DMS114 treated with DMSO at 0.1 percent for 48 hours (cell line): Measurements from ENCODE around the gene REV1.
"Not testable (repeated sequence)": the region's sequence is repeated elsewhere in the genome, so short reads cannot be mapped to it uniquely, and the experiment has no call there.

ENCODE experiments used
- DNase-seq: peaks from one replicate; lab custom pipeline; 2025; ENCODE audit not compliant: unreplicated experiment; lab: John Stamatoyannopoulos, UW

Gene REV1

DNA sequence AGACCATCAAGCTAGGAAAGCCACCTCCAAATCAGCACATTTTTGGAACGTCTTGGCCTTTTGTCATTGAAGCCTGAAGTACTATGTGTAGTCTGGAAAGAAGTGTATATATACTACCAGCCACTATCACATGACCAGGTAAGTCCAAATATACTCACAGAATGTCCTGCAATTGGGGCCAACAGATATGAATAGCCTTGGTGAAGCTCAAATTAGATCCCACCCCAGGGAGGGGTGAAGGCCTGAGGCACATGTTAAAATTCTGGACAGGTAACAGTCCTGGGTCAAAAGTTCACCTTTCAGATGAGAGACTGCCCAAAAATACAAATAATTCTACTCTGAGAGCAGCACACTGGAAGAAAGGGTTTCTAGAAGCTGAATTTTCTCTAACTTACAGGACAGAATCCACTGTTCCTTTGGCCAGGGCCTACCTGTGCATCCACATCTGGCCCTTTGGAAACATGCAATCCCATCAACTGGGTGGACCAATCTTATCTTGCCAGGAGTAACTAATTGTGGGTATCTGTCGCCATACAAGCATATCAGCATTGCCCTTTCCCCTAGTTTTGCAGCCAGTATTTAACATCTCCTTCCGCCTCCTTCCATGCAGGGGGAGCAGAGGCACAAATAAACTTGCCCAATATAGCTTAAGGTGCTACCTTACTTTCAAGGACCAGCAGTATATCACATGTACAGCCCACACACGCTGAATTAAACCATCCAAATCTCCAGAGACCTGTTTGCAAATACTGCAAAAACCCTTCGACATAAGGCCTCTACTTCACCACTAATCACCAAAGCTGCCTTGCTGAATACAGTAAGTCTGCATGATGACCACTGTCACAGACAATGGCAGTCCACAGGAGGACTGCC is 84.8 kb downstream of the REV1 start:
- DNase-seq, result no peak

- DNase-seq, result no peak
Observed at GRCh38 chr2:99404039-99404796, 85.6 kb downstream of the REV1 start.

- DNase-seq, result no peak
Observed at GRCh38 chr2:99403524-99403923, 86.3 kb downstream of the REV1 start.

- no peak for DNase-seq
Observed at GRCh38 chr2:99403084-99403483, 86.7 kb downstream of the REV1 start.

DNA sequence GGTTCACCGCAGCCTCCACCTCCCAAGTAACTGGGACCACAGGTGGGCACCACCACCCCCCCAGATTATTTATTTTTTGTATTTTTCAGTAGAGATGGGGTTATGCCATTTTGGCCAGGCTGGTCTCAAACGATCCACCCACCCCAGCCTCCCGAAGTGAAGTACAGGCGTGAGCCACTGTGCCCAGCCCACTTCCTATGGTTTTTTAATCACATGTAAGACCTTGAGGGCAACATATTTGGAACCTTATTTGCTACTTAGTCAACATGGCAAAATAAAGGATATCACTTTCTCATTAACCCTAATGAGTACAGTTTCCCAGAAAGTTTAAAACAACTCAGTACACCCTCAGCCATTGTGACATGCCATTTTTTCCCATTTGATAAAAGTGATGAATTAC is 88.0 kb downstream of the REV1 start:
- DNase-seq, result no peak

DNA sequence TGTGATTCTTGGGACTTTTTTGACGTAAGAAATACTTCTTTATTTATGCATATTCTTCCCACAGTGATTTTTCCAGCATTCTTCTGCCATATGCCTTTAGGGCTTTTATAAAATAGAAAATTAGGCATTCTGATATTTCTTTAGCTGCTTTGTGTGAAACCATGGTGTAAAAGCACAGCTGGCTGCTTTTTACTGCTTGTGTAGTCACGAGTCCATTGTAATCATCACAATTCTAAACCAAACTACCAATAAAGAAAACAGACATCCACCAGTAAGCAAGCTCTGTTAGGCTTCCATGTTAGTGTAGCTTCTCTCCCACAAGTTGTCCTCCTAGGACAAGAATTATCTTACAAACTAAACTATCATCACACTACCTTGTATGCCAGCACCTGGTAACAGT is 90.0 kb downstream of the REV1 start:
- no peak for DNase-seq

GRCh38 chr2:99399063-99399462 is 90.8 kb downstream of the REV1 start:
- DNase-seq, result no peak

- DNase-seq, result no peak
Observed at GRCh38 chr2:99398303-99398702, 91.5 kb downstream of the REV1 start.

DNA sequence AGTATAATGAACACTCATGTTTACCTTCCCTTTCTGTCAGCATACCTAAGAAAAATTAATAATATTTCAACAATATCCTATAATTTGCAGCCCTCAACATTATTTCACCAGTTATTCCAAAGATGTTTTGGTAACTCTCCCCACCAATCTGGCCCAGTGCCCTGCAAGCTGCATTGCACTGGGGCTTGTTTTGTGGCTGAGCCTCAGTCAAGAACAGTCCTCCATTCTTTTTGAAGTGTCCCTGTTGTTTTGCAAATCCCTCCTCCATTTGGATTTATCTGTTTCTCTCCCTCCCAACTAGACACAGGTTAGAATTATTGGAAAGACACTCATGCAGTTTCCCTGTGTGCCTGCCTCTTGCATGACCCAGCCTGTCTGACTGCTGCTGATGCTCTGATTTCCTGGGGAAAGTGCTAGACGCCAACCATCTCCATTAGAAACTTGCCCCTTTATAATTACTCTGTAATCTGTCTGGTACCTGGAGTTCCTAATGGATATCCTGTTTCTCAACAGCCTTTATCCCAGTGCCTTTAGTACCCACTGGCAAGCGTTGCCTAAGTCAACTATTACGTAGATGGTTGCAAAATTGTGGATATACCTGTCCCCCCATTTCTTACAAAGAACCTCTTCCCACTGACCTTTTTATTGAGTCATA is 92.4 kb downstream of the REV1 start:
- DNase-seq, result no peak

GRCh38 chr2:99395589-99396130 is 94.2 kb downstream of the REV1 start:
- no peak for DNase-seq

DNA sequence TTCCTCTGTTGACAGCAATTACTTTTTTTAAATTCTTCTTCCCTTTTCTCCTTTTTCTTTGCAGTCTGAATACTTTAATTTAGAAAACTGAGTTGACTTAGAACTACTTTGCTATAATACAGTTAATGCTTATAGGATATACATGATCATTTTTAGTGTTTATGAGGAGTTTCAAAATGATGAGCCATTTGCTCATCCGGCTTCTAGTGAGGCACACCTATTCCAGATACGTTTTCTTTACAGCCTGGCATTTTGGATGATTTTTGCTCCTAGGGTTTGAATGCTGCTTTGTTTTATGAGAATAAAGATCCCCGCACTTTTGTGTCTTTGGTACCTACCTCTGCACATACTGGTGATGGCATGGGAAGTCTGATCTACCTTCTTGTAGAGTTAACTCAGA is 99.9 kb downstream of the REV1 start:
- DNase-seq, result no peak

GRCh38 chr2:99389371-99389770 is 100.4 kb downstream of the REV1 start:
- DNase-seq, result no peak

DNA sequence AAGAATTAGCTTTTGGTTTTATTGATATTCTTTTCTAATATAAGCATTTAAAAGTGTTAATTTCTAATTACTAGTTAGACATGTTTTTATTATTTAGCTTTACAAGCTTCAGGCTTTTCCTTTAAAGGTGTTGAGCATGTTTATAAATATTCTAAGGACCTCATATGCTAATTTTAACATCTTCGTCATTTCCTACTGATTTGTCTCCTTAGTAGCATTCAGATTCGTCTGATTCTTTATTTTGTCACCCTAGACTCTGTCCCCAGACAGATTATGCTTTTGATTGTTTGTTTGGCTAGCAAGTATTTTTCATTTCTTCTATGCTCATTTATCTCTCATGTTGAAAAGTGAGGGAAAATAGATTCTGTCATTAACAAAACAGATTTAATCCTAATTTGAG is 100.9 kb downstream of the REV1 start:
- DNase-seq, result no peak

GRCh38 chr2:99386011-99386410 is 103.8 kb downstream of the REV1 start:
- no peak for DNase-seq

GRCh38 chr2:99382143-99382542 is 107.7 kb downstream of the REV1 start:
- no peak for DNase-seq

DNA sequence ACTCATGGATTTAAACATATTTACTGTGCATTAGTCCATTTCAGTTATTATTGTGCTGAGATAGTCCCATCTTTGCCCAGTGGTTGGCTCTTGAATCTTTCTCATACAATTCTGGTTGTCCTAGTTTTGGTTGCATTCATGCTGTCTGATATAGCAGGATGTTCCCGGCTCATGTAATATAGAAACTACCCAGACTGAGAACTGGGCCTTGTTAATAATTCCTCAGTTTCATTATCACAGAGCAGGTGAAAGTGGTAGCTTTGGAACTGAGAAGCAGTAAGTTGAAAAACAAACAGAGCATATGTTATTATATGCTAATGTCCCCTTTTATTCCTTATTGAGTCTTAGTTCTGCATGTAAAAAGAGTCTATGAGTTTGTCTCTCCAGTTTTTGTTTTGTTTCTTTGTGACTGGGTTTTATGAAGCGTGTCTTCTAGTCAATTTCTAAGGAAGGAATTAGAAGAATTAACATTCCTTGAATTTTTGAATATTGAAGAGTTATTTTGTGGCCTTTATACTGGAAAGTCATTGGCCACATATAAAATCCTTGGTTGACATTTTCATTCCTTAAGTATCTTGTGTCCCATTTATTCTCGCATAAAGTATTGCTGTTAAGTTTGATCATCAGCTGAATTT is 109.3 kb downstream of the REV1 start:
- DNase-seq, result no peak

- no peak for DNase-seq
Observed at GRCh38 chr2:99377879-99378278, 111.9 kb downstream of the REV1 start.

DNA sequence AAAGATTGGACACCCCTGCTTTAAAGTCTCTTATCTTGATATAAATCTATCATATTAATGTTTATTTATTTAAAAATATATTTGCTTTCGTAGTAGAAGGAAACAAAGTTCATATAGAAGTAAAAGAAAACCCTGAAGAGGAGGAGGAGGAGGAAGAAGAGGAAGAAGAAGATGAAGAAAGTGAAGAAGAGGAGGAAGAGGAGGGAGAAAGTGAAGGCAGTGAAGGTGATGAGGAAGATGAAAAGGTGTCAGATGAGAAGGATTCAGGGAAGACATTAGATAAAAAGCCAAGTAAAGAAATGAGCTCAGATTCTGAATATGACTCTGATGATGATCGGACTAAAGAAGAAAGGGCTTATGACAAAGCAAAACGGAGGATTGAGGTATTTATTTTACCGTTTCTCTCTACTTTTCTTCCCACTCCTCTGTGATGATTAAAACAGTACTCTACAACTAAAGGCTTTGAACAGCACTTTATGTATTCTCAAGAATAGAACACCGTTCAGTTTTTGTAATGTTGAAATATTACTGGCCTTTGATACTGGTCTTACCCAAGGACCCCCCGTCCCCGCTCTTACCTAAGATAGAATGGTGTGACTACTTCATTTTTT is 113.5 kb downstream of the REV1 start:
- no peak for DNase-seq

- DNase-seq, result no peak
Observed at GRCh38 chr2:99374747-99375146, 115.1 kb downstream of the REV1 start.

DNA sequence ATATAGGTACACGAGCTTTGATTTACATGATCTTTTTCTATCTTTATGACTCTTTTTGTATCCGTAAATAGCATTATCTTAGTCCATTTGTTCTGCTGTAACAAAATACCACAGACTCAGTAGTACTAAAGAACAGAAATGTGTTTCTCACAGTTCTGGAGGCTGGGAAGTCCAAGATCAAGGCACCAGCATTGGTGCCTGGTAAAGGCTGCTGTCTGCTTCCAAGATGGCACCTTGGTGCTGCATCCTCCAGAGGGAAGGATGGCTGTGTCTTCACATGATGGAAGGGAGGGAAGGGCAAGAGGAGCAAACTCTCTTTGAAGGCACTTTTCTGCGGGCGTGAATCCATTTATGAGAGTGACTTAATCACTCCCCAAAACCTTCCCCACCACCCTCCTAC is 116.7 kb downstream of the REV1 start:
- no peak for DNase-seq

DNA sequence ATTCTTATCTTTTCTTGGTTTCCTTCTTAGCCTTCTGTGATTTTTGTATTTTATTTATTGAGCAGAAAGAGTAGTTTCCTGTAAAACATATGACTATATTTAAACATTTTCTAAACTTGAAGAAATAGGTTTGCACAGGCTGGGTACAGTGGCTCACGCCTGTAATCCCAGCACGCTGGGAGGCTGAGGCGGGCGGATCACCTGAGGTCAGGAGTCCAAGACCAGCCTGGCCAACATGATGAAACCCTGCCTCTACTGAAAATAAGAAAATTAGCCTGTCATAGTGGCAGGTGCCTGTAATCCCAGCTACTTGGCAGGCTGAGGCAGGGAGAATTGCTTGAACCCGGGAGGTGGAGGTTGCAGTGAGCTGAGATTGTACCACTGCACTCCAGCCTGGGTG is 121.0 kb downstream of the REV1 start:
- not testable (repeated sequence) for DNase-seq
